Activated naive CD8-positive, alpha-beta T cell treated with anti-CD3 and anti-CD28 coated beads, Interleukin-2, amount 10 ng/mL, durations not matched to agents 7 days and 5 days (primary cell): ENCODE measurements around the gene MT1G. TPM values are rescaled to one million over a fixed set of nuclear protein-coding genes. Genes with fewer than 3 reads are reported as not detected.

Experiments
- ATAC-seq: fragments of 150-1000 bp; cut with Tn5 transposase; one replicate; pipeline ENCODE4 v1.10.0; 2021; ENCODE audit warnings: low read depth, moderate library complexity
- POLR2A ChIA-PET: fragments of 350-600 bp; sonication (Branson Sonifier 250); formaldehyde crosslinking; loops from one replicate; lab custom pipeline; 2021; ENCODE audit warnings: antibody characterized with exemption; lab: Charles Lee
- DNase-seq: peaks from one replicate; pipeline ENCODE4 v3.0.0; 2021
- H3K27ac Mint-ChIP-seq: one replicate; pipeline ENCODE4 v1.8.0; 2022; ENCODE audit warnings: mild to moderate bottlenecking, mixed read lengths
- H3K27me3 Mint-ChIP-seq: one replicate; pipeline ENCODE4 v1.8.0; 2022; ENCODE audit warnings: mild to moderate bottlenecking, moderate library complexity, mixed read lengths
- H3K36me3 Mint-ChIP-seq: one replicate; pipeline ENCODE4 v1.8.0; 2021; ENCODE audit warnings: mild to moderate bottlenecking, mixed read lengths
- H3K4me1 Mint-ChIP-seq: one replicate; pipeline ENCODE4 v1.8.0; 2021; ENCODE audit warnings: mixed read lengths
- H3K4me3 Mint-ChIP-seq: one replicate; pipeline ENCODE4 v1.8.0; 2022; ENCODE audit warnings: mild to moderate bottlenecking, moderate library complexity, mixed read lengths
- H3K9me3 Mint-ChIP-seq: one replicate; pipeline ENCODE4 v1.8.0; 2021; ENCODE audit warnings: mixed read lengths
- total RNA-seq, 2 experiments: library from RNA; stranded (reverse); gene quantifications; one replicate each; pipeline ENCODE4 v1.2.3, GENCODE V29; 2021

Gene MT1G
- total RNA-seq, 2 experiments from 2014 or later, result 4.0 to 5.0 TPM

GRCh38 chr16:56634715-56635440 lies 33.0 kb downstream of the MT1G start:
- ATAC-seq (no peak), DNase-seq (no peak)
- Mint-ChIP-seq H3K4me3 (peak overlapping the region; percentile 82), H3K27me3 (peaks cover 89% of the 10 kb centered on the region), H3K27ac (peak overlapping the region; percentile 63), H3K9me3 (no peaks in the 10 kb centered on the region), H3K4me1 (peaks cover 32% of the 10 kb centered on the region), H3K36me3 (no peaks in the 10 kb centered on the region)
- POLR2A ChIA-PET, result interaction anchor here (0.6 to 1.0 kb wide), 2 partner anchors 9 to 101 kb away, joined by 3 read pairs; partner anchors contain the start of gene MT1E

GRCh38 chr16:56633535-56633934 lies 34.3 kb downstream of the MT1G start:
- POLR2A ChIA-PET, result interaction anchor here (1.2 kb wide), 1 partner anchor 29 kb away, joined by 3 read pairs; no protein-coding TSS in a partner anchor
- no peak overlapping the region for H3K27ac Mint-ChIP-seq
- no peak for DNase-seq
- H3K27me3 Mint-ChIP-seq, result peaks cover 76% of the 10 kb centered on the region
- H3K4me1 Mint-ChIP-seq, result peaks cover 32% of the 10 kb centered on the region
- H3K36me3 Mint-ChIP-seq, result no peaks in the 10 kb centered on the region
- no peak for ATAC-seq
- H3K9me3 Mint-ChIP-seq, result no peaks in the 10 kb centered on the region
- no peak overlapping the region for H3K4me3 Mint-ChIP-seq

- DNase-seq (no peak), ATAC-seq (no peak)
- no peaks in the 10 kb centered on the region for H3K36me3 Mint-ChIP-seq
- POLR2A ChIA-PET, result no interaction called here
- no peaks in the 10 kb centered on the region for H3K9me3 Mint-ChIP-seq
- no peak overlapping the region for H3K27ac Mint-ChIP-seq
- H3K4me3 Mint-ChIP-seq, result peak overlapping the region; percentile 60
- H3K4me1 Mint-ChIP-seq, result peaks cover 29% of the 10 kb centered on the region
- H3K27me3 Mint-ChIP-seq, result peaks cover 71% of the 10 kb centered on the region
Measured at GRCh38 chr16:56632848-56633365, 35.0 kb downstream of the MT1G start.

- POLR2A ChIA-PET, result no interaction called here
- H3K4me3 Mint-ChIP-seq, result peak within 1 kb of the TSS; percentile 64
Measured at GRCh38 chr16:56632156-56632847, 35.6 kb downstream of the MT1G start, which contains the start of gene MT1M. Gene MT1M, plus strand, starts transcription at chr16:56632659. Its CDS starts 73 bp downstream, at chr16:56632732.

GRCh38 chr16:56631832-56632155 lies 36.1 kb downstream of the MT1G start:
- DNase-seq (no peak), ATAC-seq (no peak)
- Mint-ChIP-seq H3K27ac (no peak overlapping the region), H3K36me3 (peaks cover 2% of the 10 kb centered on the region), H3K9me3 (no peaks in the 10 kb centered on the region), H3K27me3 (peaks cover 62% of the 10 kb centered on the region), H3K4me1 (peaks cover 24% of the 10 kb centered on the region), H3K4me3 (peak overlapping the region; percentile 64)
- POLR2A ChIA-PET, result no interaction called here

More at GRCh38 chr16:56632156-56632847, 35.6 kb downstream of the MT1G start, which contains the start of gene MT1M:
- peaks cover 24% of the 10 kb centered on the region for H3K4me1 Mint-ChIP-seq
- no peak within 1 kb of the TSS for H3K27ac Mint-ChIP-seq
- H3K9me3 Mint-ChIP-seq, result no peaks in the 10 kb centered on the region
- peaks cover 67% of the 10 kb centered on the region for H3K27me3 Mint-ChIP-seq
- no peaks in the 10 kb centered on the region for H3K36me3 Mint-ChIP-seq
- DNase-seq, result peak; percentile 44
- peak; percentile 31 for ATAC-seq

GRCh38 chr16:56631197-56631596 lies 36.7 kb downstream of the MT1G start:
- peaks cover 20% of the 10 kb centered on the region for H3K4me1 Mint-ChIP-seq
- H3K27me3 Mint-ChIP-seq, result peaks cover 56% of the 10 kb centered on the region
- H3K9me3 Mint-ChIP-seq, result no peaks in the 10 kb centered on the region
- no peak overlapping the region for H3K4me3 Mint-ChIP-seq
- no peak overlapping the region for H3K27ac Mint-ChIP-seq
- peaks cover 2% of the 10 kb centered on the region for H3K36me3 Mint-ChIP-seq
- POLR2A ChIA-PET, result interaction anchor here (1.9 kb wide), 1 partner anchor 12 kb away, joined by 6 read pairs; no protein-coding TSS in a partner anchor
- ATAC-seq (no peak), DNase-seq (no peak)

GRCh38 chr16:56630134-56630533 lies 37.7 kb downstream of the MT1G start:
- Mint-ChIP-seq H3K4me3 (no peak overlapping the region), H3K27me3 (peaks cover 53% of the 10 kb centered on the region), H3K4me1 (peaks cover 21% of the 10 kb centered on the region), H3K27ac (no peak overlapping the region), H3K36me3 (peaks cover 2% of the 10 kb centered on the region), H3K9me3 (no peaks in the 10 kb centered on the region)
- POLR2A ChIA-PET, result interaction anchor here (1.9 kb wide), 1 partner anchor 13 kb away, joined by 6 read pairs; no protein-coding TSS in a partner anchor
- ATAC-seq (no peak), DNase-seq (no peak)

GRCh38 chr16:56629531-56629930 lies 38.3 kb downstream of the MT1G start:
- DNase-seq, result no peak
- ATAC-seq, result no peak
- peaks cover 52% of the 10 kb centered on the region for H3K27me3 Mint-ChIP-seq
- H3K36me3 Mint-ChIP-seq, result peaks cover 2% of the 10 kb centered on the region
- no peak overlapping the region for H3K27ac Mint-ChIP-seq
- no peaks in the 10 kb centered on the region for H3K9me3 Mint-ChIP-seq
- H3K4me3 Mint-ChIP-seq, result no peak overlapping the region
- POLR2A ChIA-PET, result interaction anchor here (1.9 kb wide), 1 partner anchor 14 kb away, joined by 6 read pairs; no protein-coding TSS in a partner anchor
- H3K4me1 Mint-ChIP-seq, result peaks cover 20% of the 10 kb centered on the region

- POLR2A ChIA-PET, result no interaction called here
- H3K36me3 Mint-ChIP-seq, result peaks cover 2% of the 10 kb centered on the region
- H3K27ac Mint-ChIP-seq, result no peak overlapping the region
- H3K27me3 Mint-ChIP-seq, result peaks cover 47% of the 10 kb centered on the region
- no peak for DNase-seq
- H3K9me3 Mint-ChIP-seq, result no peaks in the 10 kb centered on the region
- H3K4me3 Mint-ChIP-seq, result peak overlapping the region; percentile 6
- H3K4me1 Mint-ChIP-seq, result peaks cover 20% of the 10 kb centered on the region
- no peak for ATAC-seq
Measured at GRCh38 chr16:56628486-56629350, 39.1 kb downstream of the MT1G start.

GRCh38 chr16:56626685-56627084 lies 41.2 kb downstream of the MT1G start:
- H3K4me3 Mint-ChIP-seq, result peak overlapping the region; percentile 94
- no peak for ATAC-seq
- H3K9me3 Mint-ChIP-seq, result no peaks in the 10 kb centered on the region
- peaks cover 4% of the 10 kb centered on the region for H3K36me3 Mint-ChIP-seq
- peaks cover 32% of the 10 kb centered on the region for H3K27me3 Mint-ChIP-seq
- H3K4me1 Mint-ChIP-seq, result peaks cover 17% of the 10 kb centered on the region
- DNase-seq, result no peak
- POLR2A ChIA-PET, result interaction anchor here (1.6 to 1.9 kb wide), 2 partner anchors 10 to 12 kb away, joined by 5 to 6 read pairs; no protein-coding TSS in a partner anchor
- H3K27ac Mint-ChIP-seq, result no peak overlapping the region

- peaks cover 26% of the 10 kb centered on the region for H3K27me3 Mint-ChIP-seq
- H3K36me3 Mint-ChIP-seq, result peaks cover 4% of the 10 kb centered on the region
- DNase-seq (no peak), ATAC-seq (peak; percentile 46)
- peak overlapping the region; percentile 91 for H3K27ac Mint-ChIP-seq
- peak overlapping the region; percentile 94 for H3K4me3 Mint-ChIP-seq
- peaks cover 17% of the 10 kb centered on the region for H3K4me1 Mint-ChIP-seq
- H3K9me3 Mint-ChIP-seq, result no peaks in the 10 kb centered on the region
- POLR2A ChIA-PET, result interaction anchor here (0.7 to 2.2 kb wide), 19 partner anchors 9 to 92 kb away, joined by 3 to 22 read pairs (median 4); partner anchors contain the start of genes MT1X and MT2A
Measured at GRCh38 chr16:56625943-56626654, 41.8 kb downstream of the MT1G start.
